ENCODE results near the gene MRPL40.

Gene MRPL40

GRCh38 chr22:19432133-19432851 lies at the start of gene MRPL40:
Gene MRPL40, plus strand, starts transcription at chr22:19432545. Its CDS starts 10 bp downstream, at chr22:19432555.
- DNase-seq: peak; percentile 93 to 95

DNA sequence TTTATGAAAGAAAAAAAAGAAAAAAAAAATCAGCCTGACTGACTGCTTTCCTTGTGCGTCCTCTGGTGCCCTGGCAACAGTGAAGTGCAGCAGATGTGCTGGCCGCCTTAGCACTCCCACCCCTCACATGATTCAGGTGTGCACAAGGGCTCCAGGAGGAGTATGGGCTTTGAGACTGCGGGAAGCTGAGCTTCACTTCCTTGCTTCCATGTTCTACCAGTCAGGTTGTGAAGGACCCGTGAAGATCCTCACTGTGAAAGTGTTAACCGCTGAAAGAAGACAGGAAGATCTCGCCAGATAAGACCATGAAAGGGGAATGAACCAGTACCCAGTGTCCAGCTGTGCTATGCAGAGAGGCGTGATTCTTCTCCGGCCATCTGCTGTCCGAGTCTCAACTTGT lies 49.1 kb upstream of the MRPL40 start:
- DNase-seq: no peak

DNA sequence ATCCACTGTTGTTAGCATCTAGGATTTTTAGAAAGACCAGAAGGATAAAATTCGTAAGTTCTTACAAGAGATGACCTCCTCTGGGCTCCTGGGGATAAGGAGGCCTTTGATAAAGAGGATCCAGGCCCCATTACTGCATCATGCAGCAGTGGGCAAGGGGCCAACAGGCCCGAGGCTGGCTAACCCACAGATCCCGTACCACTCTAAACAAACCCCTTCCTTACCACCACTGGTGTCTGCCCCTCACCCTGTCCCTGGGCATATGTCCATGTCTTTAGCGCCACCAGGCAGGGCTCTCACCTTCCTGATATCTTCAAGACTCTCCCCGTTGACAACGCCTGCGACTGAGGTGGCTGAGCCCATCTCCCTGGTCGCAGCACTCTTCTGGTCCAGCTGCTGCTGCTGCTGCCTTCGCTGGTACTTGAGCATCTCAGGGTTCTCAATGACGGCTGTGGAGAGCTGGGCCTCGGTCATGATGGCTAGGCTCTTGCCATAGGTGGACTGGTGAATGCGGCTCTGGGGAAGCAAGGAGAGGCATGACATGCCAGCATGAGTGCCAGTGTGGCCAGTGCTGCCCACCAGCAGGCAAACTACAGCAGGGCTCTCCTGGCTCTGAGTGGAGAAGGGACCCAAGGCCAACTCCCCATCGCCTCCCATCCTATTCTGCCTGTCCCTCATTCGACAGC lies 47.0 kb upstream of the MRPL40 start:
- DNase-seq: no peak

GRCh38 chr22:19386248-19386647 lies 46.1 kb upstream of the MRPL40 start:
- no peak for DNase-seq

DNA sequence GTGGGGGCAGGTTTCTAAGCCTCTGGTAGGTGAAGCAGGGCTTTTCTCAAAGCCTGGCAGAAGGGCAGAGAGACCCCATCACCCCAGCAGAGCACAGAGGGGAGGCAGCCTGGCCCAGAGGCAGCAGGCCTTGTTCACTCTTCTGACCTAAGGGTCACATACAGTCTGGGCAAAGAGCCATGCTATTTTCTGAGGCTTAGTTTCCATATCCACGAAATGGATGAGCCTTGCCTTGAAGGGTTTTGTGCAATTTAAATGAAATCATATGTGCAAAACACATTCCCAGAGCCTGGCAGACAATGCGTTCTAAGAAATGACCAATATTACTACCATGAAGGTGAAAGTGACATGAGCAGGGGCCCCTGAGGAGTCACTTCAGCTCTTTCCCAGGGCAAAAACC lies 45.3 kb upstream of the MRPL40 start:
- DNase-seq: no peak

- DNase-seq: no peak
These were observed 44.8 kb upstream of the MRPL40 start for GRCh38 chr22:19387575-19387974.

DNA sequence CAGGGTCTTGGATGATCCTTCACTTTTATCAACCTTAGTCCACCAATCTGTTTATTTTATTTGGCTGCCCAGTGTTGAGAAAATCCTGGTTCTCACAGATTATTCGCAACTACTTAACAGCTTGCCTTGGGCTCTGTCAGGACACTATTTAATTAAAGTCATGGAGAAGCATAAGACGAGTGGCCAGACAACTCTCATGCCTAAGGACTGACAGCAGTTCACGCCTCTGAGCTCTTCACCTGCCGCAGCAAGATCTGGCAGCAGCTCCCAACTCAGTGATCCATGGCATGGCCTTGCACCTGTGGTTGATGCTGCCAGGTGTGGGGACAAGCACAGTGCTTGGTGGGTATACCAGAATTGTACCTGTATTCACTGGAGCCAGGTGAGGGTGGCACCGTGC lies 38.6 kb upstream of the MRPL40 start:
- no peak for DNase-seq

GRCh38 chr22:19394274-19395050 lies 37.9 kb upstream of the MRPL40 start:
- no peak for DNase-seq

- DNase-seq: no peak
These were observed 37.1 kb upstream of the MRPL40 start for GRCh38 chr22:19395276-19395675.

DNA sequence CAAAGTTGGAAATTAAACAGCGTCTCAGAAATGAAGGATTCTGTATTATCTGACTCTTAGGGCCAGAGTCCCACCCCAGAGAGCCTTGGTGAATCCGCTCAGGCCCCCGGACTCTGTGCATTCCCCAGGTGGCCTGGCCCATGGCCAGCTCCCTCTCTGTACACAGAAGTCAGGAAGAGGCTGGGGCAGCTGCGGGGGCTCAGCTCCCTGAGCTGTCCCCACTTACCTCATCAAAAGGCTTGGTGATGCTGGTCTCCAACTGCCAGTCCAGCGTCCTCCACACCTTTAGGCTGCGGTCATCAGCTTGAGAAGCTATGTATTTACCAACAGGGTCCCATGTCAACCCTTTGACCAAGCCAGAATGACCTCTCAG lies 35.8 kb upstream of the MRPL40 start:
- no peak for DNase-seq

GRCh38 chr22:19396934-19397733 lies 35.2 kb upstream of the MRPL40 start:
- DNase-seq: no peak

DNA sequence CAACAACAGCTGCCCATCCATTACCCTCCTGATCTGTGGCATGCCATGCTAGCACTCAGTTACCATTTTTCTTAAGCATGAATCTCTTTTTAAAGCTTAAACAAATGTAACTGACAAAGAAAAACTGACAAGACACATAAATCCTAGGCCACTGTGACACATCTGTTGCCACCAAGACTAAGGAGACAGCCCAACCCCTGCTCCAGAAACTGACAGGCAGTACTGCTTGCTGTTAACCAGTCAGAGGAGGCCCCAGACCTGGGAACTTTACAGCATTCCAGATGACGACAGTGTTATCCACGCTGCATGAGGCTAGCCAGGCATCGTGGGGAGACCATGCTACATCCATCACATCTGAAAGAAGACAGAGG lies 34.6 kb upstream of the MRPL40 start:
- DNase-seq: no peak

DNA sequence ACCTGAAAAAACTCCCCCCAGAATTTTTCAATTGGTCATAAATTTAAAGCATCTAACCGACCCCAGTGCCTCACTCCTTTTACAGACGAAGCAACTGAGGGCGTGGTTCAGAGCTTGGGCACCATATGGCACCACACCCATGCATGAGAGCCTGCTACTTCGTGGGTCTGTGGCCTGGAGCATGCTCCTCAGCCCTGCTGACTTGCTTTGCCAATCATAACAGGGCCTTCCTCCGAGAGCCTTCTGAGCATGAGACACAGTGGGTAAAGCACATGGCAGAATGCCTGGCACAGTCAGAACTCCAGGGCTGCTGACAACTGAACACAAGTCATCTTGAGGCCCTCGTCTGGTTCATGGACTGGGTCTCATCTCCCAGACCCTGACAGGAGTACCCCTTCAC lies 34.1 kb upstream of the MRPL40 start:
- no peak for DNase-seq

- DNase-seq: no peak
These were observed 33.7 kb upstream of the MRPL40 start for GRCh38 chr22:19398652-19399051.

DNA sequence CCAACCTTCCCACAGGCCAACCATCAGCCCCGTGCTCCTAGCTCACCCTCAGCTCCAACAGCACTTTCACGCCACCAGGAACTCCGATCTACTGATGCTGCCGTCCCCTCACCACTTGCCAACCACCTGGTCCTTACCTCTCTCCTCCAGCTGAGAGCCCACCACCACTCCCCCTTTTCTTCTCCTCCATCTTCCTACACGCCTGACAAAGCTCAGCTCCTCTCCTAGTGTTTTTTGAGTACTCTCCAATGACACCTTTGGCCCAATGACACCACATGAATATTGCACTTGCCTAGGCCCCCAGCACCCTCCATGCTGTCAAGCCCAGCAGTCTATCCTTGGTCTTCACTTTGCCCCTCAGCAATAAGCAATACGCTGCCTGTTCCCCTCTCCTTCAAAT lies 31.5 kb upstream of the MRPL40 start:
- no peak for DNase-seq

DNA sequence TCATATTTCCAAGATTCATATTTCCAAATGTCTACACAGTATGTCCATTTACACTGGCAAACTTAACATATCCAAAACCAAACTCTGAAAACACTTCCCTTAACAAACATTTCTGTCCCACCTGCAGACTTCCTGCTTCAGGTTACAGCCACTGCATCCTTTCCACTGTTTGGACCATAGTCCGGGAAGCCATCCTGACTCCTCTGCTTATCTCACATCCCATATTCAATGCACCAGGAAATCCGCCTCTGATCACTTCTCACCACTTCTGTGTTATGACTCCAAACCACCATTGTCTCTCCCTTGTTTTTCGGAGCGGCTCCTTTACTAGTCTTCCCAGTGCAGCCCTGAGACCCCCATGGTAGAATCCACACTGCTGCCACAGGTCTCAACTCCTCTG lies 30.9 kb upstream of the MRPL40 start:
- DNase-seq: no peak

DNA sequence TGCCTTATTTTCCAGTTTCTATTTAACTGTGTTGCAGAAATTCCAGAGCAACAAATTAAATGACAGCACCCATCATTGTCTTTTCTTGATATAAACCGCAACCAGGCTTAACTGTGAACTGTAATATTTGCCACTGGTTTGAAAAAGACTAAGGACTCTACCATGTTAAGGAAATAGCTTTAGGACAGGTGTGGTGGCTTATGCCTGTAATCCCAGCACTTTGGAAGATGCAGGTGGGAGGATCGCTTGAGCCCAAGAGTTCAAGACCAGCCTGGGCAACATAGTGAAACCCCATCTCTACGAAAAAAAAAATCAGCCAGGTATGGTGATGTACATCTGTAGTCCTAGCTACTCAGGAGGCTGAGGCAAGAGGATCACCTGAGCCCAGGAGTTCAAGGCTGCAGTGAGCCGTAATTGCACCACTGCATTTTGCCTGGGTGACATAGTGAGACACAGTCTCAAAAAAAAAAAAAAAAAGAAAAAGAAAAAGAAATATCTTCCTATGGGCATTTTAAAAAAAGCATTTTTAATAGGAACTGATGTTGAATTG lies 29.6 kb upstream of the MRPL40 start:
- DNase-seq: no peak

DNA sequence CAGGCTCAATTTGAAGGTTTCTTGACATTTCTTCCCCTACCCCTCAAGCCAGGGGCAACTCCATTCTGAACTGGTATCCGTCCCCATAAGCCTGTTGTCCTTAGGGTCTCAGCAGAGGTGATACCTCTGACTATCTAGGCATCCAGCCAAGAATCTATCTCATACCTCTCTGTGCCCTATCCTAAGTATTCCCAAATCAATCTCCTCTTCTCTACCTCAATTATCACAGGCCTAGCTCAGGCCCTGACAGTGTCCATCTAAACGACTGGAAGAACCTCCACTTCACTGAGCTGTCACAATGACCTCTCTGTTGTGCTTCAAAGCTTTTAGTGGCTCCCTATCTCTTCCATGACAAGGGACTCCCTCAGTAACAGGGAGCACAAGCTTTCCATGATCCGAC lies 27.7 kb upstream of the MRPL40 start:
- no peak for DNase-seq

- no peak for DNase-seq
These were observed 27.2 kb upstream of the MRPL40 start for GRCh38 chr22:19405133-19405532.

DNA sequence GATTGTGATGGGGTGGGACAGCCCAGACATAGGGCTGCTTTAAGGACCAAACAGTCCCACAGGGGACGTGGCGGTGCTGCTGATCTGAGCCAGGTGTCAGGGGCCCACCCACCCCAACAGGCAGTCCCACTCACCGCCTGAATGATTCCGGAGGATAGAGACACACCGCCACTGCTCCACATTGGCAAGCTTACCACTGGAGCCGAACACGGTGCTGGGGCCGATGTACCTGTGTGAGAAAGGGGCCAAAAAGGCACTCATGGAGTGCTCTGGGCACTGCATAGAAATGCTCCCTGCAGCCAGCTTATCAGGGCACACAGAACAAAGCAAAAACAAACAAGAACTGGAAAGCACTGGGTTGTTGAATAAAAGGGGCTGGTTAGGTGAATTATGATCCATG lies 26.7 kb upstream of the MRPL40 start:
- DNase-seq: no peak

DNA sequence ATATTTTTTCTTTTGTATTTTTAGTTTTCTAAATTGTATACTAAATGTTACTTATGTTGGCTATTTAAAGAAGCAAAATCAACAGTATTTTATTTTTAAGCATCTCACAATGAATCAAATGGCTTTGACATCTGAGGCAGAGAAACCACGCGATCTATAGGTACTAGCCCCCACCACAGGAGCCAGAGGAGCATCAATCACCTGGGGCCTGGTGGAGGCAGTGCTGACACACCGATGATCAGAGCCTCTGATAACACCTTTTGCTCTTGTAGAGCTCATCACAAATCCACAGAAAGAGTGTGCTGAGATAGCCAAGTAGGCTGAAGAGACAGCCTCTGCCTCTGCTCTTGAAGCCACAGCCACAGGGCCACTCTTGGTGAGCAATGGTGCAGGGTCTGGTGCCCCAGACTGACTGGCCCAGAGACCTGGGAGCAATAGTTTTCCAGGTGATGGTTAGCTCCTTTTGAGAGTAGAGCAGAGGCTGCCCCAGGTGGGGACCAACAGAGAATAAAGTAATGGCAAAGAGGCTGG lies 26.0 kb upstream of the MRPL40 start:
- DNase-seq: no peak

DNA sequence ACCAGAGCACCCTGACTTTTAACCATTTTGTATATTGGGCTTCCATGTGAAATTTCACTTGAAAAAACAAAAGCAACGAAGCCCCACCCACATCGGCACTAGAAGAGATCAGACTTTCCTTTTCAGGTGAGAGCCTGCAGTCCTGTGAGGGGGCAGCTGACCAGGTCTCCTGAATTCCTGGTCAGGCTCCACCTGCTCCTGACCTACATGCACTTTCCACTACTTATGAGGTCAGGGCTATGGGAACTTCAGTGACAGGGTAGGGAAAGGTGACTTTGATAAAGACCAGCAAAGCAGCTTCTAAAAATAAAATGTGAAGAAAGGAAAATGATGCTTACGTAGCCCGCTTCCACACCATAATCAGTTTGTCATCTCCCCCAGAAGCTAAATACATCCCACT lies 25.5 kb upstream of the MRPL40 start:
- DNase-seq: no peak
